GM20431 (cell line): ENCODE data around the gene OCLN.
"Not testable (repeated sequence)": the region's sequence is repeated elsewhere in the genome, so short reads cannot be mapped to it uniquely, and the experiment has no call there.

Experiments used
- in situ Hi-C: fragments of 300-500 bp; cut with MseI, MboI; formaldehyde crosslinking; loops from one replicate; pipeline ENCODE4 v1.15.0; 2020; ENCODE audit warnings: low sequenced_read_pairs; ENCODE audit not compliant: unreplicated experiment

Gene OCLN

GRCh38 chr5:69526660-69527059 lies 34.1 kb downstream of the OCLN start:
- in situ Hi-C loops: no loop called here

DNA sequence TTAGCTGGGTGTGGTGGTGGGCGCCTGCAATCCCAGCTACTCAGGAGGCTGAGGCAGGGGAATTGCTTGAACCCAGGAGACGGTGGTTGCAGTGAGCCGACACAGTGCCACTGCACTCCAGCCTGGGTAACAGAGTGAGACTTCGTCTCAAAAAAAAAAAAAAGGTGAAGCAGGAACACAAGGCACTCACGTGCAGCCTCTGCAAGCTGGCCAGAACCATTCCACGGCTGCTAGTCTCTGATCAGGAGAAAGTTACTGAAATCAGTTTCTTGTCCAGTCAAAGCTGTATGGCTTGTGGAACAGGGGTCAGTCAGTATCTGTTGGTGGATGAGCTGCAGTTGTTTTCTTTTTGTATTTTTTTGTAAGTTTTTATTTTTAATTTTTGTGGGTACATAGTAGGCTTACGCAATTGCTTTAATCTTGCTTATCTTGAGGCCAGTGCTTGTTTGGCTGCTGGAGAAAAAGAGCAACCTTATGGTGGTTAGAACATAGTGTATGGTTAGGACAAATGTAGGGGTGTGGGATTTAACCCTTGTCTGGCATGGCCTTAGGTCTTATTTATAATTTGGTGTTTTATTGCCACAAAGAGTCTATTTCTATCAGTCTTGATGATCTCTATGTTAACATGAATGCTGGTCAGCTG lies 34.7 kb downstream of the OCLN start:
- in situ Hi-C loops: no loop called here

GRCh38 chr5:69528035-69528434 lies 35.4 kb downstream of the OCLN start:
- in situ Hi-C loops: no loop called here

DNA sequence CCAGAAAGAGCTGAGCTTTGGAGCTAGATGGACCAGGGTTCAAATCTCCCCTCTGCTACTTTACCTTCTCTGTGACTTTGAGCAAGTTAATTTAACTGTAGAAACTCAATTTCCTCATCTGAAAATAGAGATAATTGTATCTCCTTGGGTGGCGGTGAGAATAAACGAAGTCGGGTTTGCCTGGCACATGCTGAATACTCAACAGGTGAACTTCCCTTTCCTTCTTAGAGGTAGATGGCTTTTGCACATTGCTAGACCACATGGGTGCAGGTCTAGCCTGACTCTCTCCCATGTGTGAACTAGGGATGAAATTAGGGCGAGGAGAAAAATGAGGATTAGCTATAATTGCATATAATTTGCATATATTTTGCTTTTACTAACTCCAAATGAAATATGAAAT lies 36.0 kb downstream of the OCLN start:
- in situ Hi-C loops: no loop called here

- in situ Hi-C loops: no loop called here
Observed at GRCh38 chr5:69530561-69531405, 38.2 kb downstream of the OCLN start.

DNA sequence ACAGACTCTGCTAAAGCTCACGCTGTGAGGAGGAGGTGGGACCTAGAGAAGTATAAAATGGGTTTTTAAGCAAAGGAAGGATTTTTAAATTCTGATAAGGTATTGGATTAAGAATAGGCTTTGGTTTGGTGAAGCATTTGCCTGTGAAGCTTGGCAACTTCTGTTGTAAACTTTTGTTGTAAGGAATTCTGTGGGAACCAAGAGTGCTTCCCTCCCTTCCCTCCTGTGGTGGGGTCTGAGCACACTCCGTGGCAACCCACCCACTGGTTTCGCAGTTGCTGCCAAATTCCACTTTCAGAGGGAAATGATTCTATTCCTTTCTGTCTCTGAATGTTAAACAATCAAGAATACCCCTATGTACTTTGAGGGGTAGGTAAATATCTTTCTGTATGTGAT lies 38.8 kb downstream of the OCLN start:
- in situ Hi-C loops: no loop called here

DNA sequence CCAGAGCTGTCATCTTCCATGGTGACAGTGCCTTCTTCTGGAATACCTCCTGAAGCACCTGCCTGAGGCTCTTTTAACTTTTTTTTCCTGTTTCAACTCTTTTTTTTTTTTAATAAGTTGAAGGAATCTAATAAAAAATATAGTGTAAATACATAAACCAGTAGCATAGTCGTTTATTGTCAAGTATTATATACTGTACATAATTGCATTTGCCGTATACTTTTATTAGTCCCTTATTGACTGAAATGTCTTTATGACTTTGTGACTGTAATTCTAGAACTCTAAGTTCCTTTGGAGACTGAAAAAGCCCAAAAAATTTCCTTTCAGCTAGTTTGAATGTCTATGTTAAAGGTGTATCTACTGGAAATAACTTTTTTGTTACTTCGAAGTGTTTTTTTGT lies 45.3 kb downstream of the OCLN start:
- in situ Hi-C loops: not testable (repeated sequence)

DNA sequence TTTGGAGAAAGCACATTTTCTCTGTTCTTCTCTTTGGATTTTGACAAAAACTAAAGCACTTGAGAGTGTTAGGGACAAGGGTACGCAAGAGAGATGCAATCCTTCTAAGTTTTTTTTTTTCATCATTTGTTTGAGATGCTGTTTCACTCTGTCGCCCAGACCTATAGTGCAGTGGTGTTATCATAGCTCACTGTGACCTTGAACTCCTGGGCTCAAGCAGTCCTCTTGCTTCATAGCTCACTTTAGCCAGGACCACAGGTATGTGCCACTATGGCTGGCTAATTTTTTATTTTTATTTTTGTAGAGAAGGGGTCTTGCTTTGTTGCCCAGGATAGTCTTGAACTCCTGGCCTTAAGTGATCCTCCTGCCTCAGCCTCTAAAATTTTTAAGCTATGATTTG lies 46.1 kb downstream of the OCLN start:
- in situ Hi-C loops: not testable (repeated sequence)

DNA sequence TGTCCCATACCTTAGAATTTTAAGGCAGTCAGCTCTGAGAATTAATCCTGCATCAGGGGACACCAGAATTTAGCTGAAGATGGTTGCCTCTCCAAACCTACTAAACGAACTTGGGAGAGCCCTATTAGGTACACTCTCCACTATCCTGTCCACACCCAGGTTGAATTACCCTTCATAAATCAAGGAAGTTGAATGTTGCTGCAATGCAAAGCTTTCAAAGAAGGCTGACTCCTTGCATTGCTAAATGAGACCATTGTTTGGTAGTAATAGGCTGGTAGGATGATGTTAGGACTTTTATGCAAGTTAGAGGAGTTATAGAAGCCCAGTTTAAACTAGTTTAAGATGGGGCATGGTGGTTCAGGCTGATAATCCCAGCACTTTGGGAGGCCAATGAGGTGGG lies 48.8 kb downstream of the OCLN start:
- in situ Hi-C loops: not testable (repeated sequence)

- in situ Hi-C loops: not testable (repeated sequence)
Observed at GRCh38 chr5:69542838-69543618, 50.4 kb downstream of the OCLN start.

GRCh38 chr5:69544602-69545001 lies 52.0 kb downstream of the OCLN start:
- in situ Hi-C loops: not testable (repeated sequence)

GRCh38 chr5:69559908-69560330 lies 67.3 kb downstream of the OCLN start, which contains the start of gene GTF2H2C:
TSS of gene GTF2H2C (plus strand) at chr5:69560191. CDS start at chr5:69565133, 4,942 bp downstream.
- in situ Hi-C loops: not testable (repeated sequence)

DNA sequence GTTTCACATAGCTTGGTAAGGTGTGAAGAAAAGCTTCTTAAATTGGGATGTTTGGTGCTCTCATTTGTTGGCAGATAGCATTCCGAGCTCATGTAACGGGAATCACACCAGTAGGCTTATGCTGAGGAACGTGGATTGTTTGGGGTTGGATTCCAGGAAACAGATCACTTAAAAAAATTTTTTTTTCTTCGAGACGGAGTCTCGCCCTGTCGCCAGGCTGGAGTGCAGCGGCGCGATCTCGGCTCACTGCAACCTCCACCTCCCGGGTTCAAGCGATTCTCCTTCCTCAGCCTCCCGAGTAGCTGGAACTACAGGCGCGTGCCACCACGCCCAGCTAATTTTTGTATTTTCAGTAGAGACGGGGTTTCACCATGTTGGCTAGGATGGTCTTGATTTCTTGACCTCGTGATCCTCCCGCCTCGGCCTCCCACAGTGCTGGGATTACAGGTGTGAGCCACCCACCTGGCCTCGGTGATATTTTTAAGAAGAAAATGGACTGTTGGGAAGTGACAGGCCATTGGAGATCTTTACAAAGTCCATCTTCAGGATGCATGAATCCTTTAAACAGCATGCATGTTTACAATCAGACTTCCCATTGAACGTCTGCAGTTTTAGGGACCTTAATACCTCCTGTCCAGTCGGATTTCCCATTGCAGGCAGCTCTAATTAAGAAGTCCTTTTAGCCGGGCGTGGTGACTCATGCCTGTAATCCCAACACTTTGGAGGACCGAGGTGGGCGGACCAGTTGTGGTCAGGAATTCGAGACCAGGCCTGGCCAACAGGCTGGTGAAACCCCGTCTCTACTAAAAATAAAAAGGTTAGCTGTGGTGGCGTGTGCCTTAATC lies 68.2 kb downstream of the OCLN start:
- in situ Hi-C loops: not testable (repeated sequence)

DNA sequence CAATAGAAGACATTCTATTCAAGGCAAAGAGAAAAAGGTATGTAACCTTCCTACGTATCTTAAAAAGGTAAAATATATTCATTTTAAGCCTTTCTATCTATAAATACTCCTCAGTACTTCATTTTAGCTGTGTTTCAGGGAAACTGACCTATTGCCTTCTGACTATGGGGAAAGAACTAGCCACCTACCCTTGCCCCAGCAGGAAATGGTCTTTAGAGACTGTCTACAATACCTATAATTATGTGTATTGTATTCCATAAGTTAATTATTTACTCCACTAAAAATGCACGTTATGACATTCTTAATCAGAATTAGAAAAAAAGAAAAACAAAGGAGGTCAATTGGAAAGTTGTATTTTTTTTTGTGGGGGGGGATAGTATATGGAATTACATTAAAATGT lies 73.6 kb downstream of the OCLN start:
- in situ Hi-C loops: not testable (repeated sequence)

DNA sequence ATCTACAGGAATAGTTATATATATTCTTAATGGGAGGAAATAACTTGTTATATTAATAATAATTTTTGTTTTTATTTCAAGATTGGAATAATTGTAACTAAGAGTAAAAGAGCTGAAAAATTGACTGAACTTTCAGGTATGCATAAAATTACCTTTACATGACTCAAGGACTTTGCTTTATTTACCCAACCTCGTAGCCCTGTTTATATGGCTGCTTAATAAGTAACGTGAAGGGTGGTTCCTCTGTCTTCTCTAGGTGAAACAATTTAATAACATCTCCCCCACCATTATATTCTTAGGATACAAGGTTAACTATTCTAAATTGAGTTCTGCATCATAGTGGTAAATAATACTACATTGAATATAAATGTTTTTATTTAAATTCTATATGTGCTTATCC lies 75.5 kb downstream of the OCLN start:
- in situ Hi-C loops: not testable (repeated sequence)

DNA sequence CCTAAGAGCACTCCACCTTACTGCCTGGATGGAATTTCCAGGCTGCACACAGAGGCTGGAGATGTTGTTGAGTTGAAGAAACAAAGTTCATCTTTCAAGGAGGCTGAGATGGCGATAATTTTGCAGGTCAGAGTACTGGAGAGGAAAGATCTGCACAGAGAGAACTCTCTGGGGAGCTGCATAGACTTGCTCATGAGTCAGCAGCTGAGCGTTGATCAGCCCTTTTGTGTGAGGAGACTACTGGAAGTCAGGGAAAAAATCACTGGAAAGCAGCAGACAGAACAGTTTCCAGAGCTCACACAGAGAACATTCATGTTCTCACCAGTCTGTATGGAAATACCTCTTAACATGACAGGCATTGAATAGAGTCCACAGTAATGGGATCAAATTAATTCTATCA lies 90.8 kb downstream of the OCLN start:
- in situ Hi-C loops: not testable (repeated sequence)

DNA sequence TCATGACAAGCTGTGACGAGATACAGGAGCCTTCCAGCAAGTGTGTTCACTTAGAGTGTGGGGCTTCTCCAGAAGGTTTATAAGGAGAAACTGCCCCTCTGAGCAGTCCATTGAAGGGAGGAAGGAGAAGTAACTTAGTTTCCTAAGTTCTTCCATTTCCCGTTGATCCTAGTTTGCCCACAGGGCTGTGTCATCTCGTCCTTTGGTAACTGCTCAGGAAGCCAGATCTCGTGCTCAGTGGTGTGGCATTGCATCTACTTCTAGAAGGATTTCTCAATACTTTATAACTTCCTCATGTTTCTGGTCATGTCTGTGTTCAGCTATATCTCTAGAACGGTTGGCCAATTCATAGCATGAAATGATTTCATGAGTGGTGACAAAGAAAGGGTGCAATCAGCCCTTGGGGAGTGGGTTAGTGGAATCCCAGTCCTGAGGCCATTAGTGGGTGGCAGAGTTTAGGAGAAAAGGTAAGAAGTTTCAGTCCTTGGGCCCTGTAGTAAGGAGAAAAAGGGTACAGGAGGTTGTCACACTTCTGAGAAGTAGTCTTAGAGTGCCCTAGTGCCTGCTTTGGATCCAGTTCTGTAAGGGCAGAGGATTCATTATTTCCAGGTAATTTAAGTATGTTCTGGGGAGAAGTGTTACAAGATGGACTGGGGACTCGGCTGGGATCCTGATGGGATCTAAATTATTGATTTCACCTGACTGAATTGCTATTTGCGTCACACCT lies 103.7 kb downstream of the OCLN start:
- in situ Hi-C loops: not testable (repeated sequence)

GRCh38 chr5:69601947-69602346 lies 109.4 kb downstream of the OCLN start:
- in situ Hi-C loops: not testable (repeated sequence)

GRCh38 chr5:69606839-69607238 lies 114.2 kb downstream of the OCLN start:
- in situ Hi-C loops: not testable (repeated sequence)
